ENCODE data around the gene TUBA3D.
"Not testable (repeated sequence)": the region's sequence is repeated elsewhere in the genome, so short reads cannot be mapped to it uniquely, and the experiment has no call there.

The TUBA3D gene

GRCh38 chr2:131529864-131530445 is 54.0 kb downstream of the TUBA3D start:
- not testable (repeated sequence) for H3K27ac ChIP-seq; DNase-seq (ENCODE audit: low read depth, low spot score)

- DNase-seq (ENCODE audit: low read depth, low spot score); H3K27ac ChIP-seq: not testable (repeated sequence)
Measured at GRCh38 chr2:131530626-131531344, 54.9 kb downstream of the TUBA3D start.

- not testable (repeated sequence) for DNase-seq (ENCODE audit: low read depth, low spot score); H3K27ac ChIP-seq
Measured at GRCh38 chr2:131531547-131532185, 55.7 kb downstream of the TUBA3D start.
